Stimulated activated CD4-positive, alpha-beta T cell treated with anti-CD3 and anti-CD28 coated beads, TNF-alpha, amount 100 ng/mL, for 24 hours (primary cell): Measurements from ENCODE around the gene HNRNPA0.

Experiments used
- DNase-seq, 3 experiments: peaks; one replicate each; pipeline ENCODE4 v3.0.0-alpha.2; 2020; ENCODE audit warnings: low read depth in 3 of 3

Gene HNRNPA0

DNA sequence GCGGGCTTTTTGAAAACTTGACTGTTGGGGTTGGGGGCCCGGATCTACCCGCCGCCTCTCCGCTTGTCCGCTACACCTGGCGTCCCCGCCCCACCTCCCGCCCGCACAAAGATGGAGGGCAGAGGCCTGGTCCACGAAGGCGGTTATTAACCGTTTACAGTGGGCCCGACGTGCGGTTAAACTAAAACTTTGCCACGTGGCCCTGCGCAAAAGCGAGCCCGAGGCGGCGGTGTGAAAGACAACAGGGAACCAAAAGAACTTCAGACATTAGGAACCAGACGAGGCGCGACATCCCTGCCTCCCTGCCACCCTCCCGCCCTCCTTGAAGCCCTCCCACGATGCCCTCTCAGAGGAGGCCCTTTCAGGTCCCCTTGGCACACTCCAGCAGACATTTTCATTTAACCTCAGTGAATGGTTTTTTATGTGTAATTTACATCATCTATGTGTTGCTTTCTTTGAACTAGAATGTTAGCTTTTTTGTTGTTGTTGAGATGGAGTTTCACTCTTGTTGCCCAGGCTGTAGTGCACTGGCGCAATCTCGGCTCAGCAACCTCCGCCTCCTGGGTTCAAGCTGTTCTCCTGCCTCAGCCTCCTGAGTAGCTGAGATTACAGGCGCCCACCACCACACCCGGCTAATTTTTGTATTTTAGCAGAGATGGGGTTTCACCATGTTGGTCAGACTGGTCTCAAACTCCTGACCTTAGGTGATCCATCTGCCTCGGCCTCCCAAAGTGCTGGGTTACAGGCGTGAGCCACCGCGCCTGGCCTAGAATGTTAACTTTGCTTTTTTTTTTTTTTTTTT is 999 bp upstream of the HNRNPA0 start:
- no peak for DNase-seq

GRCh38 chr5:137753691-137754187 is 424 bp downstream of the HNRNPA0 start:
- no peak for DNase-seq

- DNase-seq = peak in 1 of 3 experiments; percentile 34
Measured at GRCh38 chr5:137752905-137753690, 1.1 kb downstream of the HNRNPA0 start.

DNA sequence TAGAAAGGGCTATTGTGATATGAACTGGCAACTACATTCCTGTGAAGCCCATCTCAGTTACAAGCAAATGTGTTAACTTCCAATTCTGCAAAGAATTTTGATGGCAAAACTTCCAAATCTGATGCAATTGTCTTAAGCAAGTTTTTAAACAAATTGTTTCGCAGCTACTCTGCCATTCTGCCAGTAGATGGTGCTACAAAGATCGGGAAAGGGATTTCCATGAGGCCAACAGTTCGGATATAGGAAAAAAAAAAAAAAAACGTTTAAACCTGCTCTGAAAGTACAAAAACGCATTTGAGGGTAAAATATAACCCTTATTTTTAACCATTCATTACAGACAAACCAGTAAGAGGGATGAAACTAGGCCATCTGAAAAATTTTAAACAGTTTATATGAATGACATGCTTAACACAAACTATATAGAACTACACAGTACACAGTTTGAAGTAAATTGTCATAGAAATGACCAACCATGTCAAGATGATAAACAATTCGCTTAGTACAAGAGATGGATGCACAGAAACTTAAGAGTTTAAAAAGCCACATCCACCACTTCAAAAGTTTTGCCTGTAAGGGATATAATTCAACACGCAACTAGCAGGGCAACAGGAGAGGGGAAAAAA is 2.2 kb downstream of the HNRNPA0 start:
- no peak for DNase-seq

- no peak for DNase-seq
Measured at GRCh38 chr5:137750436-137750835, 3.7 kb downstream of the HNRNPA0 start.

- DNase-seq = no peak
Measured at GRCh38 chr5:137747848-137748247, 6.3 kb downstream of the HNRNPA0 start.

DNA sequence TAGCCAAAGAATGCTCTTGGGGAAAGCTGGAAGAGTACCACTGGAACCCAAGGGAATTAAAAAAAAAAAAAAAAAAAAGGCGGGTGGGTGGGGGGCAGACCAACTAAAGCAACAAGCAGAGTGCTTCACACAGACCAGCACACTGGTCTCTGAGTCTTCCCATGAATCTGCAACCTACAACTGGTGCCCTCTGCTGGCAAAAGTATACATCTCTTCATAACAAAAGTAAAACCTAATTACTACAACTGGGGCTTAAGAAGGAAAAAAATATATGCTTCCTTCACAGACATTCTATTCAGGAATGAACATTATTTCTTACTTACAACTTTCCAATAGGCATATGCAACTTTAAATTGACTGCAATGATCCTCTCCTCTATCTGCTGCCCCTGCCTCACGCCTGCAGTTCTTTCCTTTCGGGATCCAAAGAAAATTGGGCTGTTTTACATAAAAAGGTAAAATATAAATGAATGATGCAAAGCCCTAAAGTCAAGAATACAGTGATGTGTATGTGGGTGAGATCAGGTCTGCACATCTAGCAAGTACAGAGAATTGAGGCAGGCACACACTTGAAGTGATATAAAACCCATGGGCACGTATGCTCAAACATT is 11.0 kb downstream of the HNRNPA0 start:
- DNase-seq = peak in 2 of 3 experiments; percentile 12 to 55

- DNase-seq = no peak
Measured at GRCh38 chr5:137741718-137742117, 12.4 kb downstream of the HNRNPA0 start.

DNA sequence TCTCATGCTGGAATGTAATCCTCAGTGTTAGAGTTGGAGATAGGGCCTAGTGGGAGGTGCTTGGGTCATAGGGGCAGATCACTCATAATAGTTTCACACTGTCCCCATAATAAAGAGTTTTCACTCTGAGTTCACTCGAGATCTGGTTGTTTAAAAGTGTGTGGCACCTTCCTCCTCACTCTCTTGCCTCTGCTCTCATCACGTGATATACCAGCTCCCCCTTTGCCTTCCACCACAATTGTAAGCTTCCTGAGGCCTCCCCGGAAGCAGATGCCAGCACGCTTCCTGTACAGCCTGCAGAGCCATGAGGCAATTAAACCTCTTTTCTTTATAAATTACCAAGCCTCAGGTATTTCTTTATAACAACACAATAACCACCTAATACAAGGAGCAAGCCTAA is 14.4 kb downstream of the HNRNPA0 start:
- no peak for DNase-seq

GRCh38 chr5:137738947-137739346 is 15.2 kb downstream of the HNRNPA0 start:
- no peak for DNase-seq

DNA sequence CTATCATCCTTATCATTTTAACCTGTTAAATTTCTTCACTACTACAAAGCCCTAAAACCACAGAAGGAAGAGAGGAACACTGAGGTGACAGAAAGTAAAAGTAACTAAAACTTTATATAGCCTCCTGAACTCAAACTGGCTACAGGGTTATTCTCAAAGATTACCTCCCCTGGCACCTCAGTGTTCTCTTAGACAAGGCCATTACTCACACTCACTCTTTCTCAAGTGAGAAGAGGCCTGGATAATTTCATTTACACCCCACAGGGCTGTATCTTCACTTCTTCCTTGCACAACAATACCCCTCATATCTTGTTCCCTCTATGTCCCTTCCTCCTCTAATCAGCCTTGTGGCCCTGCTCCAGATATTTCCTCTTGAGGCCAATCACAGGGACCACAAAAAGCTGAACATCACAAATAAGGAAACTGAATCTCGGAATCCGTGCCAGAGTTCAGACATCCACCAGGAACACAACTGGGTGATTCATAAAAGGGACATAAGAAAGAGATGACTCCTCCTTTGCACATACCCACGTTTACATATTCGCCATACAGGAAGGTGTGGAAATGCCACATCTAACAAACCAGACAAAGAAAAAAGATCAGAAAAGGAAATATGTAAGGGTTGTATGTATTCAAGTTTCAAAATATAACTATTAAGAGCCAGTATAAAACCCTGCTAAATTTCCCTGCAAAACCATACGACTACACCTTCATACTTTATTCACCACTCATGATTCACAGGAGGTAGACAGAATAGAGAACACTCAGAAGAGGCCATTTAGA is 16.6 kb downstream of the HNRNPA0 start:
- peak in 2 of 3 experiments; percentile 15 to 27 for DNase-seq

GRCh38 chr5:137736496-137736895 is 17.7 kb downstream of the HNRNPA0 start:
- DNase-seq = no peak

DNA sequence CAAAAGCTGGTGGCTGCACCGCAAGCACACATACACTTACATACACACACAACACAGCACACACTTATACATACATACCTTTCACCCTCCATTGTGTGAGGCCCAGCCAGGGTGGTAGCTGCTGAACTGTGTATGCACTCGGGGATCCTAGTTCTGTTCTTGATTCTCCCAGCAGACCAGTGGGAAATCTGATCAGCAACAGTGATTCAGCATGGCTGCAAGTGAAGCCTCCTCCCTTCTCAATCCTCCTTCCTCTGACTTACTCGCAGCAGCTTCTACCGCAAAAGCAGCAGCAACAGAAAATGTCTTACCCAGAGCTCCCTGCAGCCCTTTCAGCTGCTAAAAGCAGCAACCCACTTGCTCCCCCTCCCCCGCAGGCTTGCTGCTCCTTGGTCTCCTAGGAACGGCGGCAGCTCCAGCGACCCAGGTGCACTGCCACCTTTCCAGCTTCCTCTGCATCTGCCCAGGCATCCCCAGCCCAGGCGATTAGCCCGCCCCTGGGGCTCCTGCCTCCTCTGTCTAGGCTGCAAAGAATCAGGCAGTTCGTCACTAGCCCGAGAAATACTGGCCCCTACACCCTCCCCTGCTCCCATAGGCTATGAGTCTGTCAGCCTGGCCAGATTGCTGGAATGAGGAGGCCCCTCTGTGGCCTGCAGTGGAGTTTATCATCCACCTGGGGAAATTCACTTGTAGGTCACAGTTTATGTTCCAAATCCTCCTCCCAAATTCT is 18.4 kb downstream of the HNRNPA0 start, which contains the start of gene KLHL3:
Gene KLHL3 (minus strand): TSS at position 535 of the 730 bp plus-strand sequence. CDS start 443 bp downstream, at position 92.
- DNase-seq = peak in 1 of 3 experiments; percentile 39

GRCh38 chr5:137734962-137735554 is 19.1 kb downstream of the HNRNPA0 start:
- DNase-seq = peak in 1 of 3 experiments; percentile 19

DNA sequence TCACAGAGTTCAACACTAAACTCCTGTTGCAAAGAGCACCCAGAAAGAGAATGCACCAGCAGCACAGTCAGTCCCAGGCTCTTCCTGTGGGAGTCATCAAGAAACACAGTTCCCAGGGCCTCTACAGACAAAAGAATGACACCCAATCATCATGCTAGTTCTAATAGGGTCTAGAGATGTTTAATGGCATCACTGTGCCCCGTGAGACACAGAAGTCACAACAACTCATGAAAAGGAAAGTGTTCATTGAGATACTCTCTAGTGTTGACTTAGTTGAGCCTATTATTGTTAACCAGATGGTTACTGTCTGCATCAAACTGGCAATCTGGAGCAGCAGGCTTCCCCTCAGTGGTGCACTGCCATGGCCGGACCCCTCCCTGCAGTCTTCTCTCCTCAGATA is 19.8 kb downstream of the HNRNPA0 start:
- DNase-seq = no peak

DNA sequence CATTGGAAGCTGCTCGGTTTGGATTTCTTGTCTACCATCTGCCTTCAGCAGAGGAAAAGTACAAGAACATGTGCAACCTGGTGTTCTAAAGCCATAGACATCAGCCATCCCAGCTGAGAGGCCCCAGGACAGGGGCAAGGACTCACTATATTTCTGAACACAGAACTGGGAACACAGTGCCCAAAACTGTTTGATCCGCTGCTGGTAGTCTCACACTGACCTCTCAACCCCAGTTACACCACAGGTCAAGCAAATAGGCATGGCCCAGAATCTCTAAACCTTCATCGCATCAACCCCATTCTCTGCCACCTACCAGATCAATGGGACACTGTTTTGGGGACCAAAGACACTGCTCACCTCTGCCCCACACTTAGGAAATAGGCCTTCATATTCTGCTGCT is 20.2 kb downstream of the HNRNPA0 start:
- DNase-seq = no peak

- no peak for DNase-seq
Measured at GRCh38 chr5:137733006-137733405, 21.2 kb downstream of the HNRNPA0 start.

- no peak for DNase-seq
Measured at GRCh38 chr5:137731176-137731575, 23.0 kb downstream of the HNRNPA0 start.

- DNase-seq = no peak
Measured at GRCh38 chr5:137730336-137730735, 23.8 kb downstream of the HNRNPA0 start.

GRCh38 chr5:137728048-137728447 is 26.1 kb downstream of the HNRNPA0 start:
- DNase-seq = no peak
